Liver (tissue), 3 donors: Measurements from ENCODE around the gene C10orf67.

Experiments
- ATF3 ChIP-seq: IDR thresholded peaks from 2 replicates; pipeline ENCODE4 v1.6.1; 2016; ENCODE audit warnings: antibody characterized with exemption
- CTCF ChIP-seq: fragments of 150-350 bp; IDR thresholded peaks from 2 replicates; pipeline ENCODE4 v1.5.1; 2017; ENCODE audit warnings: improper control_type of control experiment, low read depth, low read length; ENCODE audit not compliant: missing input control
- EGR1 ChIP-seq, 2 donors: IDR thresholded peaks; 2 replicates each; pipeline ENCODE4 v1.6.1; 2016 to 2018; ENCODE audit warnings: antibody characterized with exemption in 2 of 2, low read depth in 2 of 2
- FOXA1 ChIP-seq: IDR thresholded peaks from 2 replicates; pipeline ENCODE4 v1.6.1; 2016; ENCODE audit warnings: antibody characterized with exemption
- GABPA ChIP-seq, 2 donors: IDR thresholded peaks in 1 of 2; conservative IDR thresholded peaks in 1 of 2; 2 replicates each; pipeline ENCODE4 v1.6.1; 2016; ENCODE audit warnings: antibody characterized with exemption in 2 of 2, mild to moderate bottlenecking in 1 of 2, moderate library complexity in 1 of 2
- HNF4A ChIP-seq, 2 donors: conservative IDR thresholded peaks; 2 replicates each; pipeline ENCODE4 v1.6.1; 2016; ENCODE audit warnings: antibody characterized with exemption in 2 of 2, mild to moderate bottlenecking in 2 of 2
- HNF4G ChIP-seq: IDR thresholded peaks from 2 replicates; pipeline ENCODE4 v1.6.1; 2016; ENCODE audit warnings: antibody characterized with exemption
- JUND ChIP-seq, 2 donors: IDR thresholded peaks; 2 replicates each; pipeline ENCODE4 v1.6.1; 2016; ENCODE audit warnings: antibody characterized with exemption in 2 of 2
- MAX ChIP-seq: IDR thresholded peaks from 2 replicates; pipeline ENCODE4 v1.6.1; 2016; ENCODE audit warnings: antibody characterized with exemption
- REST ChIP-seq: IDR thresholded peaks from 2 replicates; pipeline ENCODE4 v1.6.1; 2016; ENCODE audit warnings: antibody characterized with exemption, mild to moderate bottlenecking
- SP1 ChIP-seq: IDR thresholded peaks from 2 replicates; pipeline ENCODE4 v1.6.1; 2018; ENCODE audit warnings: antibody characterized with exemption, mild to moderate bottlenecking
- TAF1 ChIP-seq: conservative IDR thresholded peaks from 2 replicates; pipeline ENCODE4 v1.6.1; 2016; ENCODE audit warnings: antibody characterized with exemption, mild to moderate bottlenecking
- YY1 ChIP-seq: IDR thresholded peaks from 2 replicates; pipeline ENCODE4 v1.6.1; 2016; ENCODE audit warnings: antibody characterized with exemption, mild to moderate bottlenecking
- ZBTB33 ChIP-seq: IDR thresholded peaks from 2 replicates; pipeline ENCODE4 v1.6.1; 2016; ENCODE audit warnings: antibody characterized with exemption
- donor health status: healthy.
- donor health status: healthy.

GRCh38 chr10:23358357-23358756, 13.8 kb upstream of the C10orf67 start:
- TF ChIP-seq TAF1: no peak
- no peak for TF ChIP-seq YY1
- TF ChIP-seq CTCF: no peak
- no peak for TF ChIP-seq REST
- no peak for TF ChIP-seq ATF3
- no peak for TF ChIP-seq SP1
- no peak for TF ChIP-seq EGR1 (IDR thresholded peaks at IDR 0.05; ENCODE audit: low read depth in 2 of 2)
- TF ChIP-seq HNF4G: no peak
- TF ChIP-seq FOXA1: no peak
- TF ChIP-seq GABPA (IDR thresholded peaks at IDR 0.05 in 1 of 2, conservative IDR thresholded peaks at IDR 0.05 in 1 of 2): no peak
- TF ChIP-seq MAX: no peak
- TF ChIP-seq ZBTB33: no peak
- TF ChIP-seq JUND (IDR thresholded peaks at IDR 0.05): no peak
- TF ChIP-seq HNF4A (conservative IDR thresholded peaks at IDR 0.05): no peak
